ENCODE results near the gene EVA1A.

DNA sequence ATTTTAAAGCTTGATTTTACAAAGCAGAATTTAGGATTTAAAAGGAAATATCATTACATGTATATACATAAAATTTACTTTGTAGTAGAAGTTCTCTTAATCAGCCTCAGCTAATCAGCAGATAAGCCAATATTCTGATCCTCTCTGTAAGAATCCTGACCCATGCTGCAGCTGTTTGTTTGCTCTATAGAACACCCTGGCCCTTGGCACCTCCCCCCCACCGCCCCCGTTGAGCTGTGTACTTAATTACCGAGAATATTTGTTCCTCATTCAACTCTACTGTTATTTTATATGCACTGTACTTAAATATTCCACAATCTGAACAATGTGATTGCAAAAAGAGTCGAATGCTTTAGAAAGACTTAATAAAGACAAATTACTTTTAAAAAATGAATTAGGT, 98.0 kb downstream of the EVA1A start:
- TF ChIP-seq, protein P1, sequence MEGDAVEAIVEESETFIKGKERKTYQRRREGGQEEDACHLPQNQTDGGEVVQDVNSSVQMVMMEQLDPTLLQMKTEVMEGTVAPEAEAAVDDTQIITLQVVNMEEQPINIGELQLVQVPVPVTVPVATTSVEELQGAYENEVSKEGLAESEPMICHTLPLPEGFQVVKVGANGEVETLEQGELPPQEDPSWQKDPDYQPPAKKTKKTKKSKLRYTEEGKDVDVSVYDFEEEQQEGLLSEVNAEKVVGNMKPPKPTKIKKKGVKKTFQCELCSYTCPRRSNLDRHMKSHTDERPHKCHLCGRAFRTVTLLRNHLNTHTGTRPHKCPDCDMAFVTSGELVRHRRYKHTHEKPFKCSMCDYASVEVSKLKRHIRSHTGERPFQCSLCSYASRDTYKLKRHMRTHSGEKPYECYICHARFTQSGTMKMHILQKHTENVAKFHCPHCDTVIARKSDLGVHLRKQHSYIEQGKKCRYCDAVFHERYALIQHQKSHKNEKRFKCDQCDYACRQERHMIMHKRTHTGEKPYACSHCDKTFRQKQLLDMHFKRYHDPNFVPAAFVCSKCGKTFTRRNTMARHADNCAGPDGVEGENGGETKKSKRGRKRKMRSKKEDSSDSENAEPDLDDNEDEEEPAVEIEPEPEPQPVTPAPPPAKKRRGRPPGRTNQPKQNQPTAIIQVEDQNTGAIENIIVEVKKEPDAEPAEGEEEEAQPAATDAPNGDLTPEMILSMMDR (conservative IDR thresholded peaks at IDR 0.05; ENCODE audit: low read length): no peak
- no peak for TF ChIP-seq EZH2phosphoT487 (IDR thresholded peaks at IDR 0.05; ENCODE audit: borderline replicate concordance)
